Adrenal gland (tissue), 5 donors: ENCODE measurements around the gene GMEB2.
"Not testable (repeated sequence)": the region's sequence is repeated elsewhere in the genome, so short reads cannot be mapped to it uniquely, and the experiment has no call there.

Experiments
- POLR2A ChIP-seq, 2 donors: fragments of 450-650 bp; IDR thresholded peaks; one replicate each; pipeline ENCODE4 v1.6.1; 2017; ENCODE audit warnings: antibody characterized with exemption in 2 of 2, mild to moderate bottlenecking in 2 of 2, moderate library complexity in 1 of 2
- TF ChIP-seq, protein P1 (sequence below), 6 experiments: fragments of 450-650 bp in 4 of 6; fragments of 200-600 bp in 2 of 6; sonication (generic) in 1 of 6; IDR thresholded peaks; 1 replicate in 5 of 6; 2 replicates in 1 of 6; pipeline versions ENCODE4 v1.5.1 to v1.8.0; 2016 to 2021; ENCODE audit warnings: antibody characterized with exemption in 6 of 6, mild to moderate bottlenecking in 2 of 6, moderate library complexity in 1 of 6
- donor health status: DM: no; HTN: no; CAD: no.

DNA sequence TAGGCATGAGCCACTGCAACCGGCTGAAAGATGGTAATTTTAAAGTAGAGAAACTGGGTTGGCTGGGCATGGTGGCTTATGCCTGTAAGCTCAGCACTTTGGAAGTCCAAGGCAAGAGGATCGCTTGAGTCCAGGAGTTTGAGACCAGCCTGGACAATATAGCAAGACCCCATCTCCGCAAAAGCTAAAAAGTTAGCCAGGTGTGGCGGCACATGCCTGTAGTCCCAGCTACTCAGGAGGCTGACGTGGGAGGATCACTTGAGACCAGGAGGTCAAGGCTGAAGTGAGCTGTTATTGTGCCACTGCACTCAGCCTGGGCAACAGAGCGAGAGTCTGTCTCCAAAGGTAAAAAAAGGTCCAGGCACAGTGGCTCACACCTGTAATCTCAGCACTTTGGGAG lies 4.1 kb upstream of the GMEB2 start:
- TF ChIP-seq, protein P1, sequence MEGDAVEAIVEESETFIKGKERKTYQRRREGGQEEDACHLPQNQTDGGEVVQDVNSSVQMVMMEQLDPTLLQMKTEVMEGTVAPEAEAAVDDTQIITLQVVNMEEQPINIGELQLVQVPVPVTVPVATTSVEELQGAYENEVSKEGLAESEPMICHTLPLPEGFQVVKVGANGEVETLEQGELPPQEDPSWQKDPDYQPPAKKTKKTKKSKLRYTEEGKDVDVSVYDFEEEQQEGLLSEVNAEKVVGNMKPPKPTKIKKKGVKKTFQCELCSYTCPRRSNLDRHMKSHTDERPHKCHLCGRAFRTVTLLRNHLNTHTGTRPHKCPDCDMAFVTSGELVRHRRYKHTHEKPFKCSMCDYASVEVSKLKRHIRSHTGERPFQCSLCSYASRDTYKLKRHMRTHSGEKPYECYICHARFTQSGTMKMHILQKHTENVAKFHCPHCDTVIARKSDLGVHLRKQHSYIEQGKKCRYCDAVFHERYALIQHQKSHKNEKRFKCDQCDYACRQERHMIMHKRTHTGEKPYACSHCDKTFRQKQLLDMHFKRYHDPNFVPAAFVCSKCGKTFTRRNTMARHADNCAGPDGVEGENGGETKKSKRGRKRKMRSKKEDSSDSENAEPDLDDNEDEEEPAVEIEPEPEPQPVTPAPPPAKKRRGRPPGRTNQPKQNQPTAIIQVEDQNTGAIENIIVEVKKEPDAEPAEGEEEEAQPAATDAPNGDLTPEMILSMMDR (IDR thresholded peaks at IDR 0.05), result not testable (repeated sequence)
- not testable (repeated sequence) for TF ChIP-seq POLR2A (IDR thresholded peaks at IDR 0.05)
